Fibroblast of peridontal ligament (primary cell): ENCODE measurements around the gene SSBP2.
A peak's percentile ranks its signal among the peaks of the same experiment; 100 is the strongest.
"Not testable (repeated sequence)": the region's sequence is repeated elsewhere in the genome, so short reads cannot be mapped to it uniquely, and the experiment has no call there.

ENCODE experiments used
- DNase-seq: peaks from one replicate; pipeline ENCODE4 v3.0.0-alpha.2; 2010; ENCODE audit errors: extremely low read depth

Gene SSBP2

DNA sequence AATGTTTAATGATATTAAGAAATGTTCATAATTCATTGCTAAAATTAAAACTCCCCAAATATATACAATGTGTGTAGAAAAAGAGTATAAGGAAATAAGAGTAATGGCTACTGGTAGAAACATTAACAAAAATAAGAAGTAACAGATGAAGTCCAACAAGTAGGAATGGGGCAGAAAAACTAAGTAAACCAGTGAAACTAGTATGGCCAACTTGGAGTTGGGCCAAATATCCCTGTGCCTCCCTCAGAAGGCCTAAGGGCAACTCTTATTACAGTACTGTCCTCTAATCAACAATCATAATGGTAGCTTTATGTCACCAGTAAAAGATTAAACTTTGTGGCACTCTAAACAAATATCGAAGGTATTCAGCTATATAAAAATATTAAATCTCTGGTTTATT, 93.5 kb downstream of the SSBP2 start:
- DNase-seq = peak; percentile 10

DNA sequence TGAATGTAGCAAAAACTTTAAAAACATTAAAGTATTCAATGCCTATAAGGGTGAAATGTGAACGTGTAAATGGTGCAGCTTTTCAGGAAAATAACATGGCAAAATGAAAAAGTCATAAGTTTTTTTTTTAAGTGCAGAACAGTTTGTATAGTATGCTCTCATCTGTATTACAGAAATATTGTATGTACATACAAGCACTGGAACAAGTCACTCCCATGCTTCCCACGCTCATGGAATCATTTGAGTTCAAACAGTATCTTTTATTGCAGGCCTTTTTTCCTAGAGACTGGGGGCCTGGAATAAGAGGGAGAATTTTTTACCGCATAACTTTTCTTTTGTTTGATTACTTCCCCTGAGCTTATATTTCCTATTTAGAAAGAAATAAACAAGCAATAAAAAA, 94.1 kb downstream of the SSBP2 start:
- no peak for DNase-seq

GRCh38 chr5:81650987-81651386, 99.9 kb downstream of the SSBP2 start:
- no peak for DNase-seq

GRCh38 chr5:81646469-81646995, 104.4 kb downstream of the SSBP2 start:
- no peak for DNase-seq

- DNase-seq = no peak
Observed at GRCh38 chr5:81642210-81642609, 108.7 kb downstream of the SSBP2 start.

DNA sequence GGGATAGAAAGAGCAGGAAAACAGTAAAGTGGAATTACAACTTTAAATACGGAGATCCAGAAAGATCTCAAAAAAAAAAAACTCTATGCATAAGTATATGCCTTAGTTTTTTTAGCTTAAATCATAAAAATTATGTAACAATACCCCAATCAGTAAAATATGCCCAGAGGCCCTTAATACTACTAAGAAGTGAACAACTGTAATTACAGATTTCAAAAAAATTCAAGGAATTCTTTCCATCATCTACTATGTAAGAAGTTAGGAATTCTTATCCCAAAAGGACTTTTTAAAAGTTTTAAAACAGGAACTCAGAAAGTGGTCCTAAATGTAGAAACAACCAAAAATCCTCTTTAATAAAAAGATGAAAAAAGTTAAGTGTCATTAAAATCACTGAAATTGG, 111.3 kb downstream of the SSBP2 start:
- DNase-seq = peak; percentile 54

GRCh38 chr5:81638471-81638870, 112.4 kb downstream of the SSBP2 start:
- DNase-seq = peak; percentile 20

DNA sequence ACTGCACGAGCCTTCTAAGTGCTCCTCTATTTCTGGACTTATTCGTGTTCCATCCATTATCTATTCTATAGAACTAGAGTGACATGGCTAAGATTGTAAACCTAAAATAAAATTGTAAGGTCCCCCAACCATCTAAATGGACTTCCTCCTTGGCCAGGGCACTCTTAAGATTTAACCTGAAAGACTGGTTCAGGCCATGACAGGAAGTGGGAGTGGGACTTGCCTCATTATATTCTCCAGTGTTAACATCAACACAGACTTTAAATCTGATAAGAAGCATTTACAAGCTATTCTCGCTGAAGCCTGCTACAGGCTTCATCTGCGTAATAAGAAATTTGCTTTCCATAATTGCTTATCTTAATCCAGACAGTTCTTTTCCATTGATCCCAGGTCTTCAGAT, 117.0 kb downstream of the SSBP2 start:
- no peak for DNase-seq

DNA sequence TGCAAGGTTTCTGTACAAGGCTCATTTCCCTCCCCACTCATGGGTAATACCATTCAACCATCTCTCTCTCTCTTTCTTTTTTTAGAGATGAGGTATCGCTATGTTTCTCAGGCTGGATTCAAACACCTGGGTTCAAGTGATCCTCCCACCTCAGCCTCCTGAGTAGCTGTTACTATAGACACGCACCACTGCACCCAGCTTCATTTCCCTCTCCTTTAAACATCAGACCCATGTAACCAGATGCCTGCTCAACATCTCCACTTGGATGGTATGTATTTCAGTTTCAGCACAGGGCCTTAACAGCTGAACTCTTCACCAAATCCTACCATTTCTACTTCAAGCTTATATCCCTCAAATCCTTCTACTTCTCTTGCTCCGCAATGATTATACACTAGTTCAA, 117.4 kb downstream of the SSBP2 start:
- no peak for DNase-seq

- DNase-seq = no peak
Observed at GRCh38 chr5:81632679-81633078, 118.2 kb downstream of the SSBP2 start.

DNA sequence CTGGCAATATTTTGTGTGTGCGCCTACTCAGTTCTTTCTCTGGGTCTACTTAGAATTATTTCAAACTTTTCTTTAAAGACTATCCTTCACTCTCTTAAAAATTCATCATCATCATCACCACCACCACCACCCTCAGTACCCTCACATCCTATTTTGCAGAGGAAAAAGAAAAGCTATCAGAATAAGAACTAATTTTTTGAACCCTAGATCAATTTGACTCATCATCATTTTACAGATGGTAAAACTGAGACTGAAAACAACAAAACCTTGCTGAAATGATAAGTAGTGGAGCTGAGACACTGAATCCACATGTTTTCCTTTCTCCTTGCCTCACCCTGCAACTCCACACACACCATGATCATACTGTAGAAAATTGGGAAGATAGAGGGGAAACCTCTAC, 119.3 kb downstream of the SSBP2 start:
- no peak for DNase-seq

DNA sequence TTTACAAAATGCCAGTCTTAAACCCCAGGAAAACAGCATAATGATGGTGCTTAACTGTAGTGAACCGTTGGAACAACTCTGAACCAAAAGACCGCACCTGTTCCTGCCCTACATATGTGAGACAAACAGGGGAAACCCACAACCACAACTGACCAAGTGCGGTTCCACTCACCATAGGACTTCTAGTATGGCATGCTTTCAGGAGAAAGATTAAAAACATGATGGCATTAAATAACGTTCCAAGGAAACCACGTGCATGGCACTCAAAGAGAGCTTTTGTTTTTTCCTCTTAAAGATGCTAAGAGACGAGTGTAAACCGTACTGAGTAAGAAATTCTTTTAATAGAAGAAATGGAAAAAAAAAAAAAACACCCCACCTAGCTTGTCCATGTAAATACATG, 119.8 kb downstream of the SSBP2 start:
- DNase-seq = no peak

GRCh38 chr5:81630684-81631083, 120.2 kb downstream of the SSBP2 start:
- DNase-seq = no peak

- DNase-seq = no peak
Observed at GRCh38 chr5:81629986-81630385, 120.9 kb downstream of the SSBP2 start.

- not testable (repeated sequence) for DNase-seq
Observed at GRCh38 chr5:81628061-81628460, 122.8 kb downstream of the SSBP2 start.

GRCh38 chr5:81626524-81626923, 124.4 kb downstream of the SSBP2 start:
- DNase-seq = peak; percentile 51

DNA sequence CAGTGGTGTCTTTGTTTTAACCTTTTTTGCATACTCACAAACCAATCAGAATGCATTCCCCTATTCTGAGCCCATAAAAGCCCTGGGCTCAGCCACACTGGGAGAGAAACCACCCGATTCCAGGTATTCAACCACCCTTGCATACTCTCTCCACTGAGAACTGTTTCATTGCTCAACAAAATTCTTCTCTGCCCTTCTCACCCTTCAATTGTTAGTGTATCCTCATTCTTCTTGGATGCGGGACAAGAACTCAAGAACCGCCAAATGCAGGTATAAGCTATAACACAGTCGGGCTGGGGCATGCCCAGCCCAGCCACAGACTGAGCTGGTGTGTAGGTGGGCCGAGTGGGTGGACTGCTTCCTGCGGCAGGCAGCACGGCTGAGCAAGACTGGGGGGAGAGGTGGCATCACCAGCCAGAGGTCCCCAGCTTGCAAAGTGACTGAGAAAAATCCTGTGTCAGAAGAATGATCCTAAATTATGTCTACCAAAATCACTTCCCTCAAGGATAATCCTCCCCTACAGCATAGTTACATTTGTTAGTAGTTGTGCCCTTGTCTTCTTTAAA, 141.0 kb downstream of the SSBP2 start:
- DNase-seq = no peak

GRCh38 chr5:81608976-81609375, 141.9 kb downstream of the SSBP2 start:
- peak; percentile 30 for DNase-seq

DNA sequence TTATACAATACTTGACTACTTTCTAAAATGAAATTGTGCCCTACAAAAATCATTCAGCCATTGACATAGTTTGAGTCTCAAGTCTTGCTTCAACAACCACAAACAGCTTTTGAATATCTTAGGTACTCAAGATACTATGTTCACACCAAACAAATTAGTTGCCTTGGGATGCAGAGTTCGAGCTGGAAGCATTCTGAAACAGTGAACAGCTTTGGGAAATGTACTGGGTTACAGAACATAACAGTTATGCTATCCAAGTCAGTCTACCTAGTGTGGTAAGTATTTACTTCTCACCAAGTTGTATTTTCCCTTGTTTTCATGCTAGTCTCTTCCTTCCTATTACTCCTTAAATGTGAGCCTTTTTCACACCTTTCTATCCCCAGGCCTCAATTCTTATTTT, 143.2 kb downstream of the SSBP2 start:
- no peak for DNase-seq

DNA sequence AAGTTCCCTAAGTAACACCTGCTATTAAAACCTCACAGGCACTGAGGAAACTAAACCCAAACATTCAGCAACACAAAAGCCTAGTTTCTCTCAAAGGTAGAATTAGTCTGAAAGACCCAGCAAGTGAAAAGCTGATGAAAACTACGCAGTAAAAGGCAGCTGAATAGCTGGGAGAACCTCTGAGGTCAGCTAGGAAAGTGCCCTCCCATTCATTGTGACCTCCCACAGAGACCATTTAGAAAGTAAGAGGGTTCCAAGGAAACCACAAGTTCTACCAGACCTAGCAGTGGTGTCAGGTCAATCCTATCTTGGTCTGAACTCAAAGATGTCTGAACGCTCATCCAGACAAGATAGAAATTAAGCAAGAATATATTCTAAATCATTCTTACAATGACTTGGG, 144.7 kb downstream of the SSBP2 start:
- DNase-seq = no peak

- DNase-seq = no peak
Observed at GRCh38 chr5:81605299-81605698, 145.6 kb downstream of the SSBP2 start.

- no peak for DNase-seq
Observed at GRCh38 chr5:81604193-81604592, 146.7 kb downstream of the SSBP2 start.

GRCh38 chr5:81601919-81602318, 149.0 kb downstream of the SSBP2 start:
- DNase-seq = no peak

- not testable (repeated sequence) for DNase-seq
Observed at GRCh38 chr5:81592085-81592484, 158.8 kb downstream of the SSBP2 start.
